HepG2 (cell line): ENCODE results near the gene SRP68. TPM values are rescaled to one million over a fixed set of nuclear protein-coding genes. Genes with fewer than 3 reads are reported as not detected.

Source experiments
- DMAP1 ChIP-seq: IDR thresholded peaks from 2 replicates; pipeline ENCODE4 v1.6.1; 2016
- GATAD1 ChIP-seq: IDR thresholded peaks from 2 replicates; pipeline ENCODE4 v1.6.1; 2016; ENCODE audit warnings: missing genetic modification reagents, missing compliant biosample characterization
- HNRNPUL1 ChIP-seq: fragments of 200-400 bp; formaldehyde crosslinking; IDR thresholded peaks from 2 replicates; pipeline ENCODE4 v1.6.1; 2017; ENCODE audit warnings: low read depth, mild to moderate bottlenecking, low read length, moderate library complexity
- PITX1 ChIP-seq: sonication (generic); formaldehyde crosslinking; IDR thresholded peaks from 2 replicates; pipeline ENCODE4 v1.5.1; 2020; ENCODE audit warnings: mild to moderate bottlenecking, missing genetic modification reagents
- SIN3A ChIP-seq: IDR thresholded peaks from 2 replicates; pipeline ENCODE4 v1.6.1; 2011; ENCODE audit warnings: low read depth, mild to moderate bottlenecking, control low read depth, low read length, borderline replicate concordance
- SMAD3 ChIP-seq: sonication (generic); formaldehyde crosslinking; IDR thresholded peaks from 2 replicates; pipeline ENCODE4 v1.4.0; 2020; ENCODE audit warnings: missing genetic modification reagents
- ZBTB20 ChIP-seq: sonication (generic); formaldehyde crosslinking; IDR thresholded peaks from 2 replicates; pipeline ENCODE4 v1.8.1; 2023; ENCODE audit warnings: missing genetic modification reagents, low read depth, mild to moderate bottlenecking, borderline replicate concordance
- ZFP90 ChIP-seq: sonication (generic); formaldehyde crosslinking; IDR thresholded peaks from 2 replicates; pipeline ENCODE4 v1.8.0; 2022; ENCODE audit warnings: missing genetic modification reagents, mild to moderate bottlenecking, inconsistent platforms, borderline replicate concordance
- ZNF333 ChIP-seq: sonication (generic); formaldehyde crosslinking; IDR thresholded peaks from 2 replicates; pipeline ENCODE4 v1.4.0; 2020; ENCODE audit warnings: mild to moderate bottlenecking, missing genetic modification reagents, borderline replicate concordance
- ZNF547 ChIP-seq: sonication (generic); formaldehyde crosslinking; IDR thresholded peaks from 2 replicates; pipeline ENCODE4 v1.5.1; 2020; ENCODE audit warnings: mild to moderate bottlenecking, missing genetic modification reagents
- ZNF788 ChIP-seq: sonication (generic); formaldehyde crosslinking; IDR thresholded peaks from 2 replicates; pipeline ENCODE4 v1.5.0; 2020; ENCODE audit warnings: mild to moderate bottlenecking, missing genetic modification reagents, borderline replicate concordance
- polyA plus RNA-seq, 8 experiments: library from polyadenylated mRNA; depleted of rRNA in 3 of 8; stranded (reverse) in 7 of 8; unstranded in 1 of 8; fragments of >200 nt; fragmentation: Illumina TruSeq in 4 of 8; extraction: Trizol in 4 of 8; gene quantifications; 2 replicates each; pipeline versions ENCODE4 v1.2.1 to v1.2.3, GENCODE V29; 2011 to 2016; ENCODE audit warnings: low read depth in 4 of 8, missing spikeins in 1 of 8, mixed read lengths in 1 of 8; ENCODE audit not compliant: insufficient read depth in 1 of 8
- total RNA-seq, 5 experiments: library from RNA; depleted of rRNA; stranded (reverse); fragments of >200 nt; fragmentation: Illumina TruSeq; extraction: Trizol; gene quantifications; 2 replicates each; pipeline ENCODE4 v1.2.3, GENCODE V29; 2016; ENCODE audit warnings: low read depth in 1 of 5
- TF ChIP-seq, protein P1 (sequence below): sonication (generic); formaldehyde crosslinking; IDR thresholded peaks from 2 replicates; pipeline ENCODE4 v1.5.1; 2020; ENCODE audit warnings: missing genetic modification reagents, mild to moderate bottlenecking, borderline replicate concordance
- TF ChIP-seq, protein P2 (sequence below): sonication (generic); formaldehyde crosslinking; conservative IDR thresholded peaks from 2 replicates; pipeline ENCODE4 v1.8.0; 2022; ENCODE audit warnings: missing genetic modification reagents
- TF ChIP-seq, protein P3 (sequence below): sonication (generic); formaldehyde crosslinking; IDR thresholded peaks from 2 replicates; pipeline ENCODE4 v1.8.0; 2022; ENCODE audit warnings: low read depth, missing genetic modification reagents
- TF ChIP-seq, protein P4 (sequence below): sonication (generic); formaldehyde crosslinking; IDR thresholded peaks from 2 replicates; pipeline ENCODE4 v1.8.1; 2022; ENCODE audit warnings: mild to moderate bottlenecking, missing genetic modification reagents
- TF ChIP-seq, protein P5 (sequence below): sonication (generic); formaldehyde crosslinking; IDR thresholded peaks from 2 replicates; pipeline ENCODE4 v1.4.0; 2020; ENCODE audit warnings: missing genetic modification reagents
- TF ChIP-seq, protein P6 (sequence below): sonication (generic); formaldehyde crosslinking; IDR thresholded peaks from 2 replicates; pipeline ENCODE4 v1.4.0; 2020; ENCODE audit warnings: mild to moderate bottlenecking, missing genetic modification reagents, borderline replicate concordance

Gene SRP68
- total and polyA plus RNA-seq, 2 of the 13 experiments (the other 11 are each of a cell fraction or from before 2014, with no cell fraction given), result 39.8 to 74.3 TPM

DNA sequence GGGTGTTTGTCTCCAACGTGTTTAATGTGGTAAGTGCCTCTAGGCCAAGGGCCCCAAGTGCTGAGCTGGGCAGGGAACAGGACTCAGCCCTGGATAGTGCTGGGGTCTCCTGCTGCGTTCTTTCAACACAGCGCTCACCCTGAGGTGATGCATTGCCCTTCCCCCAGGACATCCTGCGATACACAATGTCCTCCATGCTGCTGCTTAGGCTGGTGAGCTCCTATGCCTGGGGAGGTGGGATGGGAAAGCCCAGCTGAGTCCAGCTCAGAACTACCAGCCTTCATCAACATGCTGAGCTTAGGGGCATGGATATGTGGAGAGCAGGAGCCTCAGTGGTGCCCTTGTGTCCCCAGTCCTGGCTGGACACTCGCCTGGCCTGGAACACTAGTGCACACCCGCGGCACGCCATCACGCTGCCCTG, 7.2 kb upstream of the SRP68 start (continued):
- TF ChIP-seq, protein P1, sequence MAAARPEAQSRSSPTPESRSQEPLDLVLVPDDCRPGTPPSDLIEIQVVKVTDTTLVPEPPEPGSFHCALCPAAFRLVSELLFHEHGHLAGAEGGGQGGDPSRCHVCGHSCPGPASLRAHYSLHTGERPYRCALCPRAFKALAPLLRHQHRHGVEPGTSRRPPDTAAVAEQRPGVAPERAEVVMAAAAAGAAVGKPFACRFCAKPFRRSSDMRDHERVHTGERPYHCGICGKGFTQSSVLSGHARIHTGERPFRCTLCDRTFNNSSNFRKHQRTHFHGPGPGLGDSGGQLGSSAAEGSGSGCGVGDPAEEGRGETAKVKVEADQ (CRISPR knock-in tag), result 0 out of 2 replicates have a peak, but pooled peaks have one; percentile 55
- TF ChIP-seq, protein P2, sequence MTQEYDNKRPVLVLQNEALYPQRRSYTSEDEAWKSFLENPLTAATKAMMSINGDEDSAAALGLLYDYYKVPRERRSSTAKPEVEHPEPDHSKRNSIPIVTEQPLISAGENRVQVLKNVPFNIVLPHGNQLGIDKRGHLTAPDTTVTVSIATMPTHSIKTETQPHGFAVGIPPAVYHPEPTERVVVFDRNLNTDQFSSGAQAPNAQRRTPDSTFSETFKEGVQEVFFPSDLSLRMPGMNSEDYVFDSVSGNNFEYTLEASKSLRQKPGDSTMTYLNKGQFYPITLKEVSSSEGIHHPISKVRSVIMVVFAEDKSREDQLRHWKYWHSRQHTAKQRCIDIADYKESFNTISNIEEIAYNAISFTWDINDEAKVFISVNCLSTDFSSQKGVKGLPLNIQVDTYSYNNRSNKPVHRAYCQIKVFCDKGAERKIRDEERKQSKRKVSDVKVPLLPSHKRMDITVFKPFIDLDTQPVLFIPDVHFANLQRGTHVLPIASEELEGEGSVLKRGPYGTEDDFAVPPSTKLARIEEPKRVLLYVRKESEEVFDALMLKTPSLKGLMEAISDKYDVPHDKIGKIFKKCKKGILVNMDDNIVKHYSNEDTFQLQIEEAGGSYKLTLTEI (CRISPR knock-in tag), result no peak
- TF ChIP-seq GATAD1 (CRISPR knock-in tag) (no peak), SIN3A (no peak), ZNF333 (0 out of 2 replicates have a peak, but pooled peaks have one; percentile 13), PITX1 (CRISPR knock-in tag) (0 out of 2 replicates have a peak, but pooled peaks have one; percentile 34), SMAD3 (CRISPR knock-in tag) (no peak), HNRNPUL1 (no peak), DMAP1 (CRISPR knock-in tag) (no peak), ZNF547 (0 out of 2 replicates have a peak, but pooled peaks have one; percentile 23), ZFP90 (CRISPR knock-in tag) (no peak), ZNF788 (0 out of 2 replicates have a peak, but pooled peaks have one; percentile 13), ZBTB20 (CRISPR knock-in tag) (0 out of 2 replicates have a peak, but pooled peaks have one; percentile 39)
- TF ChIP-seq, protein P3, sequence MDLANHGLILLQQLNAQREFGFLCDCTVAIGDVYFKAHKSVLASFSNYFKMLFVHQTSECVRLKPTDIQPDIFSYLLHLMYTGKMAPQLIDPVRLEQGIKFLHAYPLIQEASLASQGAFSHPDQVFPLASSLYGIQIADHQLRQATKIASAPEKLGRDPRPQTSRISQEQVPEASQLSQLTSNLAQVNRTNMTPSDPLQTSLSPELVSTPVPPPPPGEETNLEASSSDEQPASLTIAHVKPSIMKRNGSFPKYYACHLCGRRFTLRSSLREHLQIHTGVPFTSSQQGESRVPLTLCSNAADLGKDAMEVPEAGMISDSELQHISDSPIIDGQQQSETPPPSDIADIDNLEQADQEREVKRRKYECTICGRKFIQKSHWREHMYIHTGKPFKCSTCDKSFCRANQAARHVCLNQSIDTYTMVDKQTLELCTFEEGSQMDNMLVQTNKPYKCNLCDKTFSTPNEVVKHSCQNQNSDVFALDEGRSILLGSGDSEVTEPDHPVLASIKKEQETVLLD (CRISPR knock-in tag), result no peak
- TF ChIP-seq, protein P4, sequence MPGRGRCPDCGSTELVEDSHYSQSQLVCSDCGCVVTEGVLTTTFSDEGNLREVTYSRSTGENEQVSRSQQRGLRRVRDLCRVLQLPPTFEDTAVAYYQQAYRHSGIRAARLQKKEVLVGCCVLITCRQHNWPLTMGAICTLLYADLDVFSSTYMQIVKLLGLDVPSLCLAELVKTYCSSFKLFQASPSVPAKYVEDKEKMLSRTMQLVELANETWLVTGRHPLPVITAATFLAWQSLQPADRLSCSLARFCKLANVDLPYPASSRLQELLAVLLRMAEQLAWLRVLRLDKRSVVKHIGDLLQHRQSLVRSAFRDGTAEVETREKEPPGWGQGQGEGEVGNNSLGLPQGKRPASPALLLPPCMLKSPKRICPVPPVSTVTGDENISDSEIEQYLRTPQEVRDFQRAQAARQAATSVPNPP, result no peak
- TF ChIP-seq, protein P5, sequence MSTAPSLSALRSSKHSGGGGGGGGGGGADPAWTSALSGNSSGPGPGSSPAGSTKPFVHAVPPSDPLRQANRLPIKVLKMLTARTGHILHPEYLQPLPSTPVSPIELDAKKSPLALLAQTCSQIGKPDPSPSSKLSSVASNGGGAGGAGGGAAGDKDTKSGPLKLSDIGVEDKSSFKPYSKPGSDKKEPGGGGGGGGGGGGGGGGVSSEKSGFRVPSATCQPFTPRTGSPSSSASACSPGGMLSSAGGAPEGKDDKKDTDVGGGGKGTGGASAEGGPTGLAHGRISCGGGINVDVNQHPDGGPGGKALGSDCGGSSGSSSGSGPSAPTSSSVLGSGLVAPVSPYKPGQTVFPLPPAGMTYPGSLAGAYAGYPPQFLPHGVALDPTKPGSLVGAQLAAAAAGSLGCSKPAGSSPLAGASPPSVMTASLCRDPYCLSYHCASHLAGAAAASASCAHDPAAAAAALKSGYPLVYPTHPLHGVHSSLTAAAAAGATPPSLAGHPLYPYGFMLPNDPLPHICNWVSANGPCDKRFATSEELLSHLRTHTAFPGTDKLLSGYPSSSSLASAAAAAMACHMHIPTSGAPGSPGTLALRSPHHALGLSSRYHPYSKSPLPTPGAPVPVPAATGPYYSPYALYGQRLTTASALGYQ (CRISPR knock-in tag), result no peak
- TF ChIP-seq, protein P6, sequence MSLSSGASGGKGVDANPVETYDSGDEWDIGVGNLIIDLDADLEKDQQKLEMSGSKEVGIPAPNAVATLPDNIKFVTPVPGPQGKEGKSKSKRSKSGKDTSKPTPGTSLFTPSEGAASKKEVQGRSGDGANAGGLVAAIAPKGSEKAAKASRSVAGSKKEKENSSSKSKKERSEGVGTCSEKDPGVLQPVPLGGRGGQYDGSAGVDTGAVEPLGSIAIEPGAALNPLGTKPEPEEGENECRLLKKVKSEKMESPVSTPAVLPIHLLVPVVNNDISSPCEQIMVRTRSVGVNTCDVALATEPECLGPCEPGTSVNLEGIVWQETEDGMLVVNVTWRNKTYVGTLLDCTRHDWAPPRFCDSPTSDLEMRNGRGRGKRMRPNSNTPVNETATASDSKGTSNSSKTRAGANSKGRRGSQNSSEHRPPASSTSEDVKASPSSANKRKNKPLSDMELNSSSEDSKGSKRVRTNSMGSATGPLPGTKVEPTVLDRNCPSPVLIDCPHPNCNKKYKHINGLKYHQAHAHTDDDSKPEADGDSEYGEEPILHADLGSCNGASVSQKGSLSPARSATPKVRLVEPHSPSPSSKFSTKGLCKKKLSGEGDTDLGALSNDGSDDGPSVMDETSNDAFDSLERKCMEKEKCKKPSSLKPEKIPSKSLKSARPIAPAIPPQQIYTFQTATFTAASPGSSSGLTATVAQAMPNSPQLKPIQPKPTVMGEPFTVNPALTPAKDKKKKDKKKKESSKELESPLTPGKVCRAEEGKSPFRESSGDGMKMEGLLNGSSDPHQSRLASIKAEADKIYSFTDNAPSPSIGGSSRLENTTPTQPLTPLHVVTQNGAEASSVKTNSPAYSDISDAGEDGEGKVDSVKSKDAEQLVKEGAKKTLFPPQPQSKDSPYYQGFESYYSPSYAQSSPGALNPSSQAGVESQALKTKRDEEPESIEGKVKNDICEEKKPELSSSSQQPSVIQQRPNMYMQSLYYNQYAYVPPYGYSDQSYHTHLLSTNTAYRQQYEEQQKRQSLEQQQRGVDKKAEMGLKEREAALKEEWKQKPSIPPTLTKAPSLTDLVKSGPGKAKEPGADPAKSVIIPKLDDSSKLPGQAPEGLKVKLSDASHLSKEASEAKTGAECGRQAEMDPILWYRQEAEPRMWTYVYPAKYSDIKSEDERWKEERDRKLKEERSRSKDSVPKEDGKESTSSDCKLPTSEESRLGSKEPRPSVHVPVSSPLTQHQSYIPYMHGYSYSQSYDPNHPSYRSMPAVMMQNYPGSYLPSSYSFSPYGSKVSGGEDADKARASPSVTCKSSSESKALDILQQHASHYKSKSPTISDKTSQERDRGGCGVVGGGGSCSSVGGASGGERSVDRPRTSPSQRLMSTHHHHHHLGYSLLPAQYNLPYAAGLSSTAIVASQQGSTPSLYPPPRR (CRISPR knock-in tag), result no peak
